CD4-positive, alpha-beta T cell treated with Interleukin-4 for 4 hours (primary cell): ENCODE results near the gene COL11A1.
"Not testable (repeated sequence)": the region's sequence is repeated elsewhere in the genome, so short reads cannot be mapped to it uniquely, and the experiment has no call there.

Experiments used
- DNase-seq: peaks from one replicate; pipeline ENCODE4 v3.0.0-alpha.2; 2020

The COL11A1 gene

DNA sequence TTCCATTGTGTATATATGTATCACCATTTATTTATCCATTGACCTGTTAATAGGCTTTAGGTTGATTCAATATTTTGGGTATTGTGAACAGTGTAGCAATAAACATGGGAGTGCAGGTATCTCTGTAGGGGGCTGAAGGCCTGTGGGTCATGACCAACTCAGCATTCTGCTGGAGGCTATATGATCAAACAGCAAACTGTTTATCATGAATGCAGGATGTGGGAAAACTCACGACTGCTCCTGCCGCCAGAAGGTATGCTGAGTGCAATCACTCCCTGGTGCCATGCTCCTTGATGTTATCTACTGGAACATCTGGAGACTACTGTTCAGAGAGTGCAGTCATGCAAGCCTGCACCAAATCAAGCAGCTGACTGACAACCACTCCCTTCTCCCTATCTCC lies 275.2 kb downstream of the COL11A1 start:
- DNase-seq: no peak

DNA sequence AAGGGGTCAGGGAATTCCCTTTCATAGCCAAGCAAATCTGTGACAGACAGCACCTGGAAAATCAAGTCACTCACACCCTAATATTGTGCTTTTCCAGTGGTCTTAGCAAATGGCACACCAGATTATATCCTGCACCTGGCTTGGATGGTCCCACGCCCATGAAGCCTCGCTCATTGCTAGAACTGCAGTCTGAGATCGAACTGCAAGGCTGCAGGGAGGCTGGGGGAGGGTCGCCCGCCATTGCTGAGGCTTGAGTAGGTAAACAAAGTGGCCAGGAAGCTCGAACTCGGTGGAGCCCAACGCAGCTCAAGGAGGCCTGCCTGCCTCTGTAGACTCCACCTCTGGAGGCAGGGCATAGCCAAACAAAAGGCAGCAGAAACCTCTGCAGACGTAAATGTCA lies 281.6 kb downstream of the COL11A1 start:
- DNase-seq: not testable (repeated sequence)
